HEK293 (cell line): ENCODE data around the gene ANO6.
"Not testable (repeated sequence)": the region's sequence is repeated elsewhere in the genome, so short reads cannot be mapped to it uniquely, and the experiment has no call there.

Experiments used
- CTCF ChIP-seq: fragments of 450-650 bp; formaldehyde crosslinking; IDR thresholded peaks from 2 replicates; pipeline ENCODE4 v1.5.1; 2016; ENCODE audit warnings: missing biosample characterization, missing genetic modification characterization
- MYNN ChIP-seq: fragments of 450-650 bp; formaldehyde crosslinking; IDR thresholded peaks from 2 replicates; pipeline ENCODE4 v1.5.1; 2016; ENCODE audit warnings: missing biosample characterization, missing genetic modification characterization, borderline replicate concordance
- REST ChIP-seq: fragments of 450-650 bp; formaldehyde crosslinking; IDR thresholded peaks from 2 replicates; pipeline ENCODE4 v1.5.1; 2016; ENCODE audit warnings: missing biosample characterization, missing genetic modification characterization
- TCF7L2 ChIP-seq: IDR thresholded peaks from 2 replicates; pipeline ENCODE4 v1.6.1; 2011; ENCODE audit warnings: low read depth, mild to moderate bottlenecking, inconsistent platforms, low read length, moderate library complexity, borderline replicate concordance
- ZNF426 ChIP-seq: fragments of 450-650 bp; formaldehyde crosslinking; IDR thresholded peaks from 2 replicates; pipeline ENCODE4 v1.5.1; 2017; ENCODE audit warnings: missing biosample characterization, missing genetic modification characterization, mild to moderate bottlenecking, inconsistent platforms, moderate library complexity
- ZNF660 ChIP-seq: fragments of 450-650 bp; IDR thresholded peaks from 2 replicates; pipeline ENCODE4 v1.5.1; 2018; ENCODE audit warnings: missing biosample characterization, mild to moderate bottlenecking, missing genetic modification characterization
- ZNF76 ChIP-seq: fragments of 450-650 bp; formaldehyde crosslinking; IDR thresholded peaks from 2 replicates; pipeline ENCODE4; 2016; ENCODE audit warnings: low read depth, missing biosample characterization, missing genetic modification characterization, borderline replicate concordance
- ZNF830 ChIP-seq: fragments of 450-650 bp; IDR thresholded peaks from 2 replicates; pipeline ENCODE4 v1.5.0; 2018; ENCODE audit warnings: missing biosample characterization, missing genetic modification characterization, low read depth, mild to moderate bottlenecking, moderate library complexity
- ZSCAN5A ChIP-seq: fragments of 450-650 bp; formaldehyde crosslinking; IDR thresholded peaks from 2 replicates; pipeline ENCODE4 v1.5.1; 2016; ENCODE audit warnings: missing biosample characterization, missing genetic modification characterization
- TF ChIP-seq, protein P1 (sequence below): fragments of 450-650 bp; formaldehyde crosslinking; IDR thresholded peaks from 2 replicates; pipeline ENCODE4 v1.5.1; 2016; ENCODE audit warnings: missing biosample characterization, missing genetic modification characterization
- TF ChIP-seq, protein P2 (sequence below): fragments of 450-650 bp; formaldehyde crosslinking; IDR thresholded peaks from 2 replicates; pipeline ENCODE4 v1.5.0; 2017; ENCODE audit warnings: missing biosample characterization, missing genetic modification characterization, borderline replicate concordance

DNA sequence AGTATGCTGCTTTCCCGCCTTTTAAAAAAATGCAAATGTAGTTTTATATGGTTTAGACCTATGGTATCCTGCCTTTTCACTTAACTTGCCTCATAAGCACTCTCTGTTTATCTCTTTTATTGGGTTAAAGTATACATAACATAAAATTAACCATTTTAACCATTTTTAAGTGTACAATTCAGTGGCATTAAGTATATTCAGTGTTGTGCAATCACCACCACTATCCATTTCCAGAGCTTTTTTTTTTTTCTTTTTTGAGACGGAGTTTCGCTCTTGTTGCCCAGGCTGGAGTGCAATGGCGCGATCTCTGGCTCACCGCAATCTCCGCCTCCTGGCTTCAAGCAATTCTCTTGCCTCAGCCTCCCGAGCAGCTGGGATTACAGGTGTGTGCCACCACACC, 46.3 kb downstream of the ANO6 start:
- TF ChIP-seq, protein P1, sequence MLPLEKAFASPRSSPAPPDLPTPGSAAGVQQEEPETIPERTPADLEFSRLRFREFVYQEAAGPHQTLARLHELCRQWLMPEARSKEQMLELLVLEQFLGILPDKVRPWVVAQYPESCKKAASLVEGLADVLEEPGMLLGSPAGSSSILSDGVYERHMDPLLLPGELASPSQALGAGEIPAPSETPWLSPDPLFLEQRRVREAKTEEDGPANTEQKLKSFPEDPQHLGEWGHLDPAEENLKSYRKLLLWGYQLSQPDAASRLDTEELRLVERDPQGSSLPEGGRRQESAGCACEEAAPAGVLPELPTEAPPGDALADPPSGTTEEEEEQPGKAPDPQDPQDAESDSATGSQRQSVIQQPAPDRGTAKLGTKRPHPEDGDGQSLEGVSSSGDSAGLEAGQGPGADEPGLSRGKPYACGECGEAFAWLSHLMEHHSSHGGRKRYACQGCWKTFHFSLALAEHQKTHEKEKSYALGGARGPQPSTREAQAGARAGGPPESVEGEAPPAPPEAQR (tag by site-specific recombination) = not testable (repeated sequence)
- not testable (repeated sequence) for TF ChIP-seq ZSCAN5A (tag by site-specific recombination); CTCF (tag by site-specific recombination); ZNF76 (tag by site-specific recombination); TCF7L2; MYNN (tag by site-specific recombination); ZNF426 (tag by site-specific recombination); ZNF660 (tag by site-specific recombination); ZNF830 (tag by site-specific recombination); REST
- TF ChIP-seq, protein P2, sequence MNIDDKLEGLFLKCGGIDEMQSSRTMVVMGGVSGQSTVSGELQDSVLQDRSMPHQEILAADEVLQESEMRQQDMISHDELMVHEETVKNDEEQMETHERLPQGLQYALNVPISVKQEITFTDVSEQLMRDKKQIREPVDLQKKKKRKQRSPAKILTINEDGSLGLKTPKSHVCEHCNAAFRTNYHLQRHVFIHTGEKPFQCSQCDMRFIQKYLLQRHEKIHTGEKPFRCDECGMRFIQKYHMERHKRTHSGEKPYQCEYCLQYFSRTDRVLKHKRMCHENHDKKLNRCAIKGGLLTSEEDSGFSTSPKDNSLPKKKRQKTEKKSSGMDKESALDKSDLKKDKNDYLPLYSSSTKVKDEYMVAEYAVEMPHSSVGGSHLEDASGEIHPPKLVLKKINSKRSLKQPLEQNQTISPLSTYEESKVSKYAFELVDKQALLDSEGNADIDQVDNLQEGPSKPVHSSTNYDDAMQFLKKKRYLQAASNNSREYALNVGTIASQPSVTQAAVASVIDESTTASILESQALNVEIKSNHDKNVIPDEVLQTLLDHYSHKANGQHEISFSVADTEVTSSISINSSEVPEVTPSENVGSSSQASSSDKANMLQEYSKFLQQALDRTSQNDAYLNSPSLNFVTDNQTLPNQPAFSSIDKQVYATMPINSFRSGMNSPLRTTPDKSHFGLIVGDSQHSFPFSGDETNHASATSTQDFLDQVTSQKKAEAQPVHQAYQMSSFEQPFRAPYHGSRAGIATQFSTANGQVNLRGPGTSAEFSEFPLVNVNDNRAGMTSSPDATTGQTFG = not testable (repeated sequence)
